IMR-90 (cell line): Measurements from ENCODE around the gene TACR2.

Source experiments
- FOS ChIP-seq: fragments of 150-350 bp; IDR thresholded peaks from 2 replicates; pipeline ENCODE4 v1.6.1; 2016; ENCODE audit warnings: low read depth, low read length
- POLR2A ChIP-seq: IDR thresholded peaks from 2 replicates; pipeline ENCODE4 v1.6.1; 2012; ENCODE audit warnings: mild to moderate bottlenecking, low read depth, low read length
- RAD21 ChIP-seq: IDR thresholded peaks from 2 replicates; pipeline ENCODE4 v1.6.1; 2012; ENCODE audit warnings: low read length, improper control_type of control experiment
- RCOR1 ChIP-seq: IDR thresholded peaks from 2 replicates; pipeline ENCODE4 v1.6.1; 2012; ENCODE audit warnings: mild to moderate bottlenecking, low read length, improper control_type of control experiment; ENCODE audit not compliant: insufficient replicate concordance
- TF ChIP-seq, protein P1 (sequence below): conservative IDR thresholded peaks from 2 replicates; pipeline ENCODE4 v1.5.1; 2012; ENCODE audit warnings: mild to moderate bottlenecking, low read depth, low read length, improper control_type of control experiment
- TF ChIP-seq, protein P2 (sequence below): fragments of 150-350 bp; IDR thresholded peaks from 2 replicates; pipeline ENCODE4 v1.6.1; 2016; ENCODE audit warnings: low read depth, mild to moderate bottlenecking, low read length, moderate library complexity, borderline replicate concordance
- TF ChIP-seq, protein P3 (sequence below): fragments of 150-350 bp; IDR thresholded peaks from 2 replicates; pipeline ENCODE4 v1.6.1; 2017; ENCODE audit warnings: mild to moderate bottlenecking, antibody characterized with exemption, low read length, low read depth

DNA sequence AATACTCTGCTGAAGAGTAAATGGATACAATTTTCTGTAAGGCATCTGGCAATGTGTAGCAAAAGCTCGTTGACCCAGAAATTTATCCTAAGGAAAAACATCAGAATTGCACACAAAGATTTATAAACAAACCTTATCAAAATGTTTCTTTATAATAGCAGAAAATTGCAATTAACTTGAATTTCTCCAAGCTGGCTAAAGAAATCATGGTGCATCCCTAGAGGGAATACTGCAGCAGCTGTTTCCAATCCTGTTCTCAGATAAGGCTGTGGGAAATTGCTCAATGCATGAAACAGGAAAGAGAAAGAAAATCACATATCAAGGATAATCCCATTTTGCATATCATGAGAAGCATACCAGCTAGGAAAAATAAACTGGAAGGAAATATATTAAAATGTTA is 18.7 kb downstream of the TACR2 start:
- TF ChIP-seq, protein P1, sequence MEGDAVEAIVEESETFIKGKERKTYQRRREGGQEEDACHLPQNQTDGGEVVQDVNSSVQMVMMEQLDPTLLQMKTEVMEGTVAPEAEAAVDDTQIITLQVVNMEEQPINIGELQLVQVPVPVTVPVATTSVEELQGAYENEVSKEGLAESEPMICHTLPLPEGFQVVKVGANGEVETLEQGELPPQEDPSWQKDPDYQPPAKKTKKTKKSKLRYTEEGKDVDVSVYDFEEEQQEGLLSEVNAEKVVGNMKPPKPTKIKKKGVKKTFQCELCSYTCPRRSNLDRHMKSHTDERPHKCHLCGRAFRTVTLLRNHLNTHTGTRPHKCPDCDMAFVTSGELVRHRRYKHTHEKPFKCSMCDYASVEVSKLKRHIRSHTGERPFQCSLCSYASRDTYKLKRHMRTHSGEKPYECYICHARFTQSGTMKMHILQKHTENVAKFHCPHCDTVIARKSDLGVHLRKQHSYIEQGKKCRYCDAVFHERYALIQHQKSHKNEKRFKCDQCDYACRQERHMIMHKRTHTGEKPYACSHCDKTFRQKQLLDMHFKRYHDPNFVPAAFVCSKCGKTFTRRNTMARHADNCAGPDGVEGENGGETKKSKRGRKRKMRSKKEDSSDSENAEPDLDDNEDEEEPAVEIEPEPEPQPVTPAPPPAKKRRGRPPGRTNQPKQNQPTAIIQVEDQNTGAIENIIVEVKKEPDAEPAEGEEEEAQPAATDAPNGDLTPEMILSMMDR, result no peak
- TF ChIP-seq FOS (no peak), RCOR1 (no peak), RAD21 (no peak), POLR2A (no peak)
- TF ChIP-seq, protein P2, sequence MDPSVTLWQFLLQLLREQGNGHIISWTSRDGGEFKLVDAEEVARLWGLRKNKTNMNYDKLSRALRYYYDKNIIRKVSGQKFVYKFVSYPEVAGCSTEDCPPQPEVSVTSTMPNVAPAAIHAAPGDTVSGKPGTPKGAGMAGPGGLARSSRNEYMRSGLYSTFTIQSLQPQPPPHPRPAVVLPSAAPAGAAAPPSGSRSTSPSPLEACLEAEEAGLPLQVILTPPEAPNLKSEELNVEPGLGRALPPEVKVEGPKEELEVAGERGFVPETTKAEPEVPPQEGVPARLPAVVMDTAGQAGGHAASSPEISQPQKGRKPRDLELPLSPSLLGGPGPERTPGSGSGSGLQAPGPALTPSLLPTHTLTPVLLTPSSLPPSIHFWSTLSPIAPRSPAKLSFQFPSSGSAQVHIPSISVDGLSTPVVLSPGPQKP, result no peak
- TF ChIP-seq, protein P3, sequence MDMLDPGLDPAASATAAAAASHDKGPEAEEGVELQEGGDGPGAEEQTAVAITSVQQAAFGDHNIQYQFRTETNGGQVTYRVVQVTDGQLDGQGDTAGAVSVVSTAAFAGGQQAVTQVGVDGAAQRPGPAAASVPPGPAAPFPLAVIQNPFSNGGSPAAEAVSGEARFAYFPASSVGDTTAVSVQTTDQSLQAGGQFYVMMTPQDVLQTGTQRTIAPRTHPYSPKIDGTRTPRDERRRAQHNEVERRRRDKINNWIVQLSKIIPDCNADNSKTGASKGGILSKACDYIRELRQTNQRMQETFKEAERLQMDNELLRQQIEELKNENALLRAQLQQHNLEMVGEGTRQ, result no peak
